ENCODE measurements around the gene NSMF. TPM values are rescaled to one million over a fixed set of nuclear protein-coding genes. Genes with fewer than 3 reads are reported as not detected.

NSMF gene
- total RNA-seq, 1 donor from 2014 or later = 231 TPM

DNA sequence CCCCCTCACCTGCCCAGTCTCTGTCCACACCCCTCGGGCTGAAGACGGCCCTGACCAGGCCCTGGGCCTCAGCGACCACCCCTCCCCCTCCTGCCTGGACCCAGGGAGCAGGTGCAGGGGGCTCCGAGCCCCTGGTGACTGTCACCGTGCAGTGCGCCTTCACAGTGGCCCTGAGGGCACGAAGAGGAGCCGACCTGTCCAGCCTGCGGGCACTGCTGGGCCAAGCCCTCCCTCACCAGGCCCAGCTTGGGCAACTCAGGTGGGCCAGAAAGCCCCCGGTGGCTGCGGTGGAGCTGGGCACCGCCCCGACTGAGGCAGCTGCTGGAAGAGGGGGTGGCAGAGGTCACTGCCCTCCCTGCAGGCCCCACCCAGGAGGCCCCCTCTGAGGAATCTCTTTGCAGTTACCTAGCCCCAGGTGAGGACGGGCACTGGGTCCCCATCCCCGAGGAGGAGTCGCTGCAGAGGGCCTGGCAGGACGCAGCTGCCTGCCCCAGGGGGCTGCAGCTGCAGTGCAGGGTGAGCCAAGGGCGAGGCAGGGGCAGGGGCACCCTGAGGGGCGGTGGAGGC lies 25.7 kb downstream of the NSMF start:
- H3K27ac ChIP-seq = no peak overlapping the region
- DNase-seq (ENCODE audit: low spot score in 2 of 2) = no peak
- no peaks in the 10 kb centered on the region for H3K27me3 ChIP-seq
- intact Hi-C loops (cut with DNase I) = no loop called here
- no peaks in the 10 kb centered on the region for H3K36me3 ChIP-seq
- H3K4me1 ChIP-seq = peaks cover 6 to 8% of the 10 kb centered on the region in 2 donors
- TF ChIP-seq, protein P1, sequence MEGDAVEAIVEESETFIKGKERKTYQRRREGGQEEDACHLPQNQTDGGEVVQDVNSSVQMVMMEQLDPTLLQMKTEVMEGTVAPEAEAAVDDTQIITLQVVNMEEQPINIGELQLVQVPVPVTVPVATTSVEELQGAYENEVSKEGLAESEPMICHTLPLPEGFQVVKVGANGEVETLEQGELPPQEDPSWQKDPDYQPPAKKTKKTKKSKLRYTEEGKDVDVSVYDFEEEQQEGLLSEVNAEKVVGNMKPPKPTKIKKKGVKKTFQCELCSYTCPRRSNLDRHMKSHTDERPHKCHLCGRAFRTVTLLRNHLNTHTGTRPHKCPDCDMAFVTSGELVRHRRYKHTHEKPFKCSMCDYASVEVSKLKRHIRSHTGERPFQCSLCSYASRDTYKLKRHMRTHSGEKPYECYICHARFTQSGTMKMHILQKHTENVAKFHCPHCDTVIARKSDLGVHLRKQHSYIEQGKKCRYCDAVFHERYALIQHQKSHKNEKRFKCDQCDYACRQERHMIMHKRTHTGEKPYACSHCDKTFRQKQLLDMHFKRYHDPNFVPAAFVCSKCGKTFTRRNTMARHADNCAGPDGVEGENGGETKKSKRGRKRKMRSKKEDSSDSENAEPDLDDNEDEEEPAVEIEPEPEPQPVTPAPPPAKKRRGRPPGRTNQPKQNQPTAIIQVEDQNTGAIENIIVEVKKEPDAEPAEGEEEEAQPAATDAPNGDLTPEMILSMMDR (IDR thresholded peaks at IDR 0.05) = no peak
- no peak overlapping the region for H3K4me3 ChIP-seq
- no peaks in the 10 kb centered on the region for H3K9me3 ChIP-seq

GRCh38 chr9:137432687-137433348 lies 26.3 kb downstream of the NSMF start:
- no peaks in the 10 kb centered on the region for H3K36me3 ChIP-seq
- peaks cover 6 to 8% of the 10 kb centered on the region in 2 donors for H3K4me1 ChIP-seq
- no peak overlapping the region for H3K27ac ChIP-seq
- H3K4me3 ChIP-seq = no peak overlapping the region
- no peaks in the 10 kb centered on the region for H3K9me3 ChIP-seq
- no peaks in the 10 kb centered on the region for H3K27me3 ChIP-seq
- DNase-seq (ENCODE audit: low spot score in 2 of 2) = no peak
- TF ChIP-seq, protein P1 (IDR thresholded peaks at IDR 0.05) = no peak
- intact Hi-C loops (cut with DNase I) = no loop called here

DNA sequence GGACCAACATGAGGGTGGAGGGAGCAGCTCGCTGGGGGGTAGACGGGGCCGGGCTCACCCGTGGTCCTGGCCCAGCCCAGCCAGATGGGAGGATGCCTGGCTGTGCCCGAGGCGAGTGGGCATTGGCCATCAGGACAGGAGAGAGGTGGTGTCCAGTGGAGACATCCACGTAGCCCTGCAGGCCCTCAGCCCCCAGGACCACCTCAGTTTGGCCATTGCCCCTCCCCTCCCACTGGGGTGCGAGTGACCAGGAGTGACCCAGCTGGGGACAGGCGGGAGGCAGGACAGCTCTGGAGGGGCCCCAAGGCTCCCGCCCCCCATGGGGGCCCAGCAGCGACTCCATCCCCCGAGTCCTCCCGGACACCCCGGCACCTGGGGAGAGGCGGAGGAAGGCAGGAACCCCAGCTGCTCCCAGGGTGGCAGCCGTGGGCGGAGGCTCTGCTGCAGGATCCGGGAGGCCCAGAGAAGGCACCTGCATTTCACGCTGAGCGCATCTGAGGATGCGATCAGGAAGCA lies 27.7 kb downstream of the NSMF start:
- Histone ChIP-seq H3K27ac (no peak overlapping the region), H3K4me1 (peaks cover 6 to 7% of the 10 kb centered on the region in 2 donors), H3K27me3 (no peaks in the 10 kb centered on the region), H3K9me3 (no peaks in the 10 kb centered on the region), H3K4me3 (no peak overlapping the region), H3K36me3 (no peaks in the 10 kb centered on the region)
- no peak for DNase-seq (ENCODE audit: low spot score in 2 of 2)
- TF ChIP-seq, protein P1 (IDR thresholded peaks at IDR 0.05) = no peak
- intact Hi-C loops (cut with DNase I) = no loop called here

DNA sequence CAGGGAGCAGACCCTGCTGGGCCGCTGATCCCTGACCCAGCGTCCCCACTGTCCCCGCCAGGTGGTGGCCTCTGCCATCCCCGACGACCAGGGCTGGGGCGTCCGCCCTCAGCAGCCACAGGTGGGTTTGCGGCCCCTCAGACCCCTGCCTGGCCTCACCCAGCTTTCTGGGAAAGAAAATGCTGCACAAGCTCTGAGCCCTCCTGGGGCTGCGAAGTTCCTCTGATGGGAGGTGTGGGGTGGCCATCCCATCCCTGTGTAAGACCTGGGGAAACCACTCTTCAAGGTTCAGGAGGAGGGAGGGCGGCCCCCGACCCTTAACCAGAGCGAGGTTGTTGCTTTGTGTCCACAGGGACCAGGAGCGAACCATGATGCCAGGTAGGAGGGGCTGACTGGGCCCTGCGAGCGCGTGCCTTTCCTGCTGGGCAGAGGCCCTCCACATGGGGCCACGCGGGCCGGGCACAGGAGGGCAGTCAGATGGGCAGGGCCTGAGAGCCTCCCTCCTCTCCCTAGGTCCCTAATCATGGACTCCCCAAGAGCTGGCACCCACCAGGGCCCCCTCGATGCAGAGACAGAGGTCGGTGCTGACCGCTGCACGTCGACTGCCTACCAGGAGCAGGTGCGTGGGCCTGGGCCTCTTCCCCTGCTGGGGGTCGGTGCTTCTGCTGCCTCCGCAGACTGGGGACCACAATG lies 28.3 kb downstream of the NSMF start:
- Histone ChIP-seq H3K9me3 (no peaks in the 10 kb centered on the region), H3K36me3 (no peaks in the 10 kb centered on the region), H3K27ac (no peak overlapping the region), H3K4me1 (peaks cover 1 to 2% of the 10 kb centered on the region in 2 donors), H3K4me3 (no peak overlapping the region), H3K27me3 (no peaks in the 10 kb centered on the region)
- DNase-seq (ENCODE audit: low spot score in 2 of 2) = no peak
- TF ChIP-seq, protein P1 (IDR thresholded peaks at IDR 0.05) = no peak
- intact Hi-C loops (cut with DNase I) = no loop called here

DNA sequence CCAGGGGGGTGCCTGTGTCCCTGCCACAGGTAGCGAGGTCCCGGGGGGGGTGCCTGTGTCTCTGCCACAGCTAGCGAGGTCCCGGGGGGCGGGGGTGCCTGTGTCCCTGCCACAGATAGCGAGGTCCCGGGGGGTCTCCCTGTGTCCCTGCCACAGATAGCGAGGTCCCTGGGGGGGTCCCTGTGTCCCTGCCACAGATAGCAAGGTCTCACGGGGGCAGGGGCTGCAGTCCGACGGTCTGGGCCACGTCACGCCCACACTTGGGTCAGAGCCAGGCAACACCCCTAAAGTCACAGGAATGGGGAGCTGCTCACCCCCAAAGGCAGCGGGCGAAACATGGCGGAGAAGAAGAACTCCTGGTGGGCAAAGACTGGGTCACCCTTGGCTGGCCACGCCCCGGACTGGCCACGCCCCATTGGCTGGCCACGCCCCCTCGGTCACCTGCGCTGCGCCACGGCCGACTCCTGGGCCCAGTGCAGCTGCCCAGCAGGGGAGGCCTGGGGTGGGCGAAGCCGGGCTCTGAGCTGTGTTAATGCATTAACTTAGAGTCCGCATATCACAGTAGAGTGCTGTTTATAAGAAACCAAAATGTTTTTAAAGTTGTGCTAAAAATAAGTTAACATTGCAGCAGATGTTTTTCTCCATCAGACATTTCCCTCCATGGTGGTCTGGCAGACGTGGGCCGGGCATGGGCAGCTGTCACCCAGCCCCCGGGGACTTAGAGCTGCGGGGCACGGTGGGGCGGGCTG lies 29.0 kb downstream of the NSMF start:
- Histone ChIP-seq H3K4me3 (no peak overlapping the region), H3K27me3 (no peaks in the 10 kb centered on the region), H3K9me3 (no peaks in the 10 kb centered on the region), H3K27ac (no peak overlapping the region), H3K36me3 (no peaks in the 10 kb centered on the region), H3K4me1 (no peaks in the 10 kb centered on the region)
- DNase-seq (ENCODE audit: low spot score in 2 of 2) = no peak
- TF ChIP-seq, protein P1 (IDR thresholded peaks at IDR 0.05) = no peak
- intact Hi-C loops (cut with DNase I) = loop anchor here (10.0 kb wide), 1 partner anchor 95 kb away; no protein-coding TSS in a partner anchor
